Measurements from ENCODE around the gene ATP8A2.

DNA sequence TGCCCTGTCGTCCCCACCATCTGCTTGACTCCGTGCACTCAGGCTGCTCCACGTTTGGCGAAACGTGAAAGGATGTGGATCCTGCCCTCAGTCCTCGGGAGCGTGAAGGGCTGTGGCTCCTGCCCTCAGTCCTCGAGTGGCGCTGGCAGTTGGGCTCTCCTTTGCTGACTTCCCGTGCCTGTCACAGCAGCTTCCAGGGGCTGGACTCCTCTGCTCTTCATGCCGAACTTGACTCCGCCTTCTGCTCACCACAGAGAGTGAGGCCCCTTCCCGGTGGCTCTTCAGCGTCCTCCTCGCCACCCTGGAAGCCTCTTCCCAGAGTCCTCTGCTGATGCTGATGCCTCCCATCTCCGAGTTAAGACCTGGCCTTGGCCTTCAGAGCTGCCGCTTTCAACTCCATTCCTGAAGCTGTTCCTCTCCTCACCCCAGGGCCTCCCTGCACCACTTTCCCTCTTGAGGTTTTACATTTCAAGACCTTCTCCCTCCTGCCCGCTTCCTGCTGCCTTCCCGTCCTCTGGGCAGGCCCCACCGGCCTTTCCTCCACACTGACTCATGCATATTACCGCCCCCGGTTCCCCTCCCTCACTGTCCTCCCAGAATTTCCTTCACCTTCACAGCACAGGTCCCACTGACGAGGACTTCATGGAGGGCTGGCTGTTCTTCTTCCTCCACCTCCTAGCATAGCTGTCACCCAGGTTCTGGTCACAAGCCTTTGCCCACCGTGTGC, 568.4 kb downstream of the ATP8A2 start:
- TF ChIP-seq, protein P1, sequence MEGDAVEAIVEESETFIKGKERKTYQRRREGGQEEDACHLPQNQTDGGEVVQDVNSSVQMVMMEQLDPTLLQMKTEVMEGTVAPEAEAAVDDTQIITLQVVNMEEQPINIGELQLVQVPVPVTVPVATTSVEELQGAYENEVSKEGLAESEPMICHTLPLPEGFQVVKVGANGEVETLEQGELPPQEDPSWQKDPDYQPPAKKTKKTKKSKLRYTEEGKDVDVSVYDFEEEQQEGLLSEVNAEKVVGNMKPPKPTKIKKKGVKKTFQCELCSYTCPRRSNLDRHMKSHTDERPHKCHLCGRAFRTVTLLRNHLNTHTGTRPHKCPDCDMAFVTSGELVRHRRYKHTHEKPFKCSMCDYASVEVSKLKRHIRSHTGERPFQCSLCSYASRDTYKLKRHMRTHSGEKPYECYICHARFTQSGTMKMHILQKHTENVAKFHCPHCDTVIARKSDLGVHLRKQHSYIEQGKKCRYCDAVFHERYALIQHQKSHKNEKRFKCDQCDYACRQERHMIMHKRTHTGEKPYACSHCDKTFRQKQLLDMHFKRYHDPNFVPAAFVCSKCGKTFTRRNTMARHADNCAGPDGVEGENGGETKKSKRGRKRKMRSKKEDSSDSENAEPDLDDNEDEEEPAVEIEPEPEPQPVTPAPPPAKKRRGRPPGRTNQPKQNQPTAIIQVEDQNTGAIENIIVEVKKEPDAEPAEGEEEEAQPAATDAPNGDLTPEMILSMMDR (IDR thresholded peaks at IDR 0.05; ENCODE audit: low read depth, low read length, missing input control) = no peak
- TF ChIP-seq JUND (IDR thresholded peaks at IDR 0.05) (no peak), GABPA (IDR thresholded peaks at IDR 0.05 in 1 of 2, conservative IDR thresholded peaks at IDR 0.05 in 1 of 2) (no peak), SP1 (IDR thresholded peaks at IDR 0.05) (no peak), TAF1 (conservative IDR thresholded peaks at IDR 0.05) (no peak), YY1 (IDR thresholded peaks at IDR 0.05) (no peak), EGR1 (IDR thresholded peaks at IDR 0.05; ENCODE audit: low read depth in 2 of 2) (no peak), RAD21 (IDR thresholded peaks at IDR 0.05) (no peak), FOXA1 (IDR thresholded peaks at IDR 0.05) (no peak)
- TF ChIP-seq, protein P2, sequence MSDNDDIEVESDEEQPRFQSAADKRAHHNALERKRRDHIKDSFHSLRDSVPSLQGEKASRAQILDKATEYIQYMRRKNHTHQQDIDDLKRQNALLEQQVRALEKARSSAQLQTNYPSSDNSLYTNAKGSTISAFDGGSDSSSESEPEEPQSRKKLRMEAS (IDR thresholded peaks at IDR 0.05) = no peak
- TF ChIP-seq, protein P3, sequence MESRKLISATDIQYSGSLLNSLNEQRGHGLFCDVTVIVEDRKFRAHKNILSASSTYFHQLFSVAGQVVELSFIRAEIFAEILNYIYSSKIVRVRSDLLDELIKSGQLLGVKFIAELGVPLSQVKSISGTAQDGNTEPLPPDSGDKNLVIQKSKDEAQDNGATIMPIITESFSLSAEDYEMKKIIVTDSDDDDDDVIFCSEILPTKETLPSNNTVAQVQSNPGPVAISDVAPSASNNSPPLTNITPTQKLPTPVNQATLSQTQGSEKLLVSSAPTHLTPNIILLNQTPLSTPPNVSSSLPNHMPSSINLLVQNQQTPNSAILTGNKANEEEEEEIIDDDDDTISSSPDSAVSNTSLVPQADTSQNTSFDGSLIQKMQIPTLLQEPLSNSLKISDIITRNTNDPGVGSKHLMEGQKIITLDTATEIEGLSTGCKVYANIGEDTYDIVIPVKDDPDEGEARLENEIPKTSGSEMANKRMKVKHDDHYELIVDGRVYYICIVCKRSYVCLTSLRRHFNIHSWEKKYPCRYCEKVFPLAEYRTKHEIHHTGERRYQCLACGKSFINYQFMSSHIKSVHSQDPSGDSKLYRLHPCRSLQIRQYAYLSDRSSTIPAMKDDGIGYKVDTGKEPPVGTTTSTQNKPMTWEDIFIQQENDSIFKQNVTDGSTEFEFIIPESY (IDR thresholded peaks at IDR 0.05) = no peak
- TF ChIP-seq, protein P4, sequence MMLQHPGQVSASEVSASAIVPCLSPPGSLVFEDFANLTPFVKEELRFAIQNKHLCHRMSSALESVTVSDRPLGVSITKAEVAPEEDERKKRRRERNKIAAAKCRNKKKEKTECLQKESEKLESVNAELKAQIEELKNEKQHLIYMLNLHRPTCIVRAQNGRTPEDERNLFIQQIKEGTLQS (IDR thresholded peaks at IDR 0.05) = no peak
- TF ChIP-seq, protein P5, sequence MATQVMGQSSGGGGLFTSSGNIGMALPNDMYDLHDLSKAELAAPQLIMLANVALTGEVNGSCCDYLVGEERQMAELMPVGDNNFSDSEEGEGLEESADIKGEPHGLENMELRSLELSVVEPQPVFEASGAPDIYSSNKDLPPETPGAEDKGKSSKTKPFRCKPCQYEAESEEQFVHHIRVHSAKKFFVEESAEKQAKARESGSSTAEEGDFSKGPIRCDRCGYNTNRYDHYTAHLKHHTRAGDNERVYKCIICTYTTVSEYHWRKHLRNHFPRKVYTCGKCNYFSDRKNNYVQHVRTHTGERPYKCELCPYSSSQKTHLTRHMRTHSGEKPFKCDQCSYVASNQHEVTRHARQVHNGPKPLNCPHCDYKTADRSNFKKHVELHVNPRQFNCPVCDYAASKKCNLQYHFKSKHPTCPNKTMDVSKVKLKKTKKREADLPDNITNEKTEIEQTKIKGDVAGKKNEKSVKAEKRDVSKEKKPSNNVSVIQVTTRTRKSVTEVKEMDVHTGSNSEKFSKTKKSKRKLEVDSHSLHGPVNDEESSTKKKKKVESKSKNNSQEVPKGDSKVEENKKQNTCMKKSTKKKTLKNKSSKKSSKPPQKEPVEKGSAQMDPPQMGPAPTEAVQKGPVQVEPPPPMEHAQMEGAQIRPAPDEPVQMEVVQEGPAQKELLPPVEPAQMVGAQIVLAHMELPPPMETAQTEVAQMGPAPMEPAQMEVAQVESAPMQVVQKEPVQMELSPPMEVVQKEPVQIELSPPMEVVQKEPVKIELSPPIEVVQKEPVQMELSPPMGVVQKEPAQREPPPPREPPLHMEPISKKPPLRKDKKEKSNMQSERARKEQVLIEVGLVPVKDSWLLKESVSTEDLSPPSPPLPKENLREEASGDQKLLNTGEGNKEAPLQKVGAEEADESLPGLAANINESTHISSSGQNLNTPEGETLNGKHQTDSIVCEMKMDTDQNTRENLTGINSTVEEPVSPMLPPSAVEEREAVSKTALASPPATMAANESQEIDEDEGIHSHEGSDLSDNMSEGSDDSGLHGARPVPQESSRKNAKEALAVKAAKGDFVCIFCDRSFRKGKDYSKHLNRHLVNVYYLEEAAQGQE (IDR thresholded peaks at IDR 0.05) = no peak

All from liver (tissue), 3 donors.